HFFc6 (cell line): ENCODE measurements around the gene RARB. TPM values are rescaled to one million over a fixed set of nuclear protein-coding genes. Genes with fewer than 3 reads are reported as not detected.

Source experiments
- DNase-seq: peaks from one replicate; pipeline ENCODE4 v3.0.0-alpha.2; 2018
- H3K27ac Mint-ChIP-seq: 2 replicates; pipeline ENCODE4 v1.8.0; 2020; ENCODE audit warnings: mild to moderate bottlenecking, mixed read lengths
- H3K27me3 Mint-ChIP-seq: 2 replicates; pipeline ENCODE4 v1.8.0; 2021; ENCODE audit warnings: mild to moderate bottlenecking, moderate library complexity, mixed read lengths; ENCODE audit not compliant: insufficient read depth
- H3K36me3 Mint-ChIP-seq: 2 replicates; pipeline ENCODE4 v1.8.0; 2021; ENCODE audit warnings: low read depth, mixed read lengths
- H3K4me1 Mint-ChIP-seq: 2 replicates; pipeline ENCODE4 v1.8.0; 2020; ENCODE audit warnings: low read depth, mixed read lengths
- H3K4me3 Mint-ChIP-seq: 2 replicates; pipeline ENCODE4 v1.8.0; 2020; ENCODE audit warnings: mild to moderate bottlenecking, moderate library complexity, mixed read lengths
- H3K9me3 Mint-ChIP-seq: 2 replicates; pipeline ENCODE4 v1.8.0; 2020; ENCODE audit warnings: mild to moderate bottlenecking, mixed read lengths
- CTCF ChIP-seq: fragments of 200-600 bp; sonication (generic); IDR thresholded peaks from 2 replicates; pipeline ENCODE4 v1.5.0; 2021; ENCODE audit warnings: antibody characterized with exemption, mild to moderate bottlenecking
- total RNA-seq, 6 experiments: library from RNA; stranded (reverse); fragmentation: NEBNext Ultra II Directional; extraction: Animal tissue kit (Norgen Biotek cat#: 25700); gene quantifications; 2 replicates in 1 of 6; 3 replicates in 5 of 6; pipeline ENCODE4 v1.2.3, GENCODE V29; 2021

RARB gene
- total RNA-seq, 6 experiments from 2014 or later = 1.6 to 2.4 (median 1.8) TPM; not detected in 2

GRCh38 chr3:25452740-25453139, 24.7 kb downstream of the RARB start:
- DNase-seq = no peak
- TF ChIP-seq CTCF = no peak
- Mint-ChIP-seq H3K9me3 (no peaks in the 10 kb centered on the region), H3K4me1 (peaks cover 50% of the 10 kb centered on the region), H3K36me3 (no peaks in the 10 kb centered on the region), H3K27ac (no peak overlapping the region), H3K27me3 (no peaks in the 10 kb centered on the region; the same call in 1 of the 2 replicates), H3K4me3 (no peak overlapping the region)

- Mint-ChIP-seq H3K27ac (peak overlapping the region; percentile 62), H3K27me3 (no peaks in the 10 kb centered on the region; the same call in 1 of the 2 replicates), H3K4me3 (peak overlapping the region; percentile 77), H3K36me3 (no peaks in the 10 kb centered on the region), H3K4me1 (peaks cover 59% of the 10 kb centered on the region), H3K9me3 (no peaks in the 10 kb centered on the region)
- DNase-seq = no peak
- no peak for TF ChIP-seq CTCF
These were observed 25.5 kb downstream of the RARB start for GRCh38 chr3:25453619-25454004.

- TF ChIP-seq CTCF = no peak
- no peaks in the 10 kb centered on the region for H3K36me3 Mint-ChIP-seq
- H3K4me3 Mint-ChIP-seq = peak overlapping the region; percentile 77
- no peaks in the 10 kb centered on the region for H3K9me3 Mint-ChIP-seq
- peaks cover 59% of the 10 kb centered on the region for H3K4me1 Mint-ChIP-seq
- peak; percentile 57 for DNase-seq
- no peaks in the 10 kb centered on the region; the same call in 1 of the 2 replicates for H3K27me3 Mint-ChIP-seq
- H3K27ac Mint-ChIP-seq = peak overlapping the region; percentile 62
These were observed 26.2 kb downstream of the RARB start for GRCh38 chr3:25454005-25454927.

GRCh38 chr3:25455441-25456132, 27.5 kb downstream of the RARB start:
- Mint-ChIP-seq H3K27ac (peak overlapping the region; percentile 62), H3K36me3 (no peaks in the 10 kb centered on the region), H3K9me3 (no peaks in the 10 kb centered on the region), H3K4me1 (peaks cover 67% of the 10 kb centered on the region), H3K27me3 (no peaks in the 10 kb centered on the region; the same call in none of the 2 replicates), H3K4me3 (peak overlapping the region; percentile 66)
- peak; percentile 54 for DNase-seq
- TF ChIP-seq CTCF = no peak

GRCh38 chr3:25456723-25457670, 28.9 kb downstream of the RARB start:
- H3K4me3 Mint-ChIP-seq = no peak overlapping the region
- H3K27ac Mint-ChIP-seq = no peak overlapping the region
- H3K9me3 Mint-ChIP-seq = no peaks in the 10 kb centered on the region
- H3K27me3 Mint-ChIP-seq = no peaks in the 10 kb centered on the region; the same call in none of the 2 replicates
- TF ChIP-seq CTCF = no peak
- DNase-seq = no peak
- peaks cover 71% of the 10 kb centered on the region for H3K4me1 Mint-ChIP-seq
- H3K36me3 Mint-ChIP-seq = no peaks in the 10 kb centered on the region; the same call in 1 of the 2 replicates
